Memory B cell (primary cell): ENCODE measurements around the gene ST6GALNAC4.
A peak's percentile ranks its signal among the peaks of the same experiment; 100 is the strongest.
"Not testable (repeated sequence)": the region's sequence is repeated elsewhere in the genome, so short reads cannot be mapped to it uniquely, and the experiment has no call there.

Source experiments
- ATAC-seq: fragments of 150-1000 bp; cut with Tn5 transposase; 2 replicates; pipeline ENCODE4 v1.10.0; 2021; ENCODE audit warnings: low read depth, mild to moderate bottlenecking, moderate library complexity
- DNase-seq, 2 donors: peaks; one replicate each; pipeline ENCODE4 v3.0.0; 2022; ENCODE audit warnings: low spot score in 2 of 2
- H3K27ac Mint-ChIP-seq: one replicate; pipeline ENCODE4 v1.8.0; 2022; ENCODE audit warnings: mild to moderate bottlenecking, moderate library complexity, mixed read lengths
- H3K27me3 Mint-ChIP-seq: one replicate; pipeline ENCODE4 v1.8.0; 2022; ENCODE audit warnings: mixed read lengths
- H3K36me3 Mint-ChIP-seq: one replicate; pipeline ENCODE4 v1.8.0; 2022; ENCODE audit warnings: mild to moderate bottlenecking, mixed read lengths
- H3K4me1 Mint-ChIP-seq: one replicate; pipeline ENCODE4 v1.8.0; 2022; ENCODE audit warnings: mixed read lengths
- H3K4me3 Mint-ChIP-seq: one replicate; pipeline ENCODE4 v1.8.0; 2022; ENCODE audit warnings: mild to moderate bottlenecking, moderate library complexity, mixed read lengths
- H3K9me3 Mint-ChIP-seq: one replicate; pipeline ENCODE4 v1.8.0; 2022; ENCODE audit warnings: mixed read lengths

The ST6GALNAC4 gene

DNA sequence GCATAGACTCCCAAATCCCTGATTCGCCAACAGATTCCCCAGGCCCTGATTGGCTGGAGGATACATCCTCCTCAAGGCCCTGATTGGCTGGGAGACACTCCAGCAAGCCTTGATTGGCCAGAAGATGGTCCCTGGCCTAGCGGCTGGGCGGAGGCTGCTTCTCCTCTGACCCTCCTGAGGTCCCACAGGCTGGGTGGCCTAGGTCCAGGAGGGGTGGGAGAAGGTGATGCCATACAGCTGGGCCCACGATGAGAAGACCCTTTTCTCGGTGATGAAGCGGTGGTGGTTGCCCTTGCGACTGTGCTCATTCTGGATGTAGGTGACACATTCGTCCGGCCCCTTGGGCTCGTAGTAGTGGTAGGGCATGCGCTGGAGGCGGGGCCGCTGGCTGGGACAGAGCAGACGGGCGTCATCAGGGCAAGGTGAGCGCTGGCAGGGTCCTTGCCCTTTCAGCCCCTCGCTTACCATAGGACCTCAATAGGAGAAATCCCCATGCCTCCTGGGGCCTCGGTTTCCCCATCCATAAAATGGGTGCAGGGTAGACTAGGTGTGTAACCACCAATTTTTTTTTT is 30.4 kb downstream of the ST6GALNAC4 start:
- peaks cover 22% of the 10 kb centered on the region for H3K36me3 Mint-ChIP-seq
- H3K4me1 Mint-ChIP-seq, result peaks cover 18% of the 10 kb centered on the region
- no peaks in the 10 kb centered on the region for H3K27me3 Mint-ChIP-seq
- no peak overlapping the region for H3K27ac Mint-ChIP-seq
- H3K9me3 Mint-ChIP-seq, result no peaks in the 10 kb centered on the region
- ATAC-seq (no peak), DNase-seq (no peak)
- H3K4me3 Mint-ChIP-seq, result no peak overlapping the region

DNA sequence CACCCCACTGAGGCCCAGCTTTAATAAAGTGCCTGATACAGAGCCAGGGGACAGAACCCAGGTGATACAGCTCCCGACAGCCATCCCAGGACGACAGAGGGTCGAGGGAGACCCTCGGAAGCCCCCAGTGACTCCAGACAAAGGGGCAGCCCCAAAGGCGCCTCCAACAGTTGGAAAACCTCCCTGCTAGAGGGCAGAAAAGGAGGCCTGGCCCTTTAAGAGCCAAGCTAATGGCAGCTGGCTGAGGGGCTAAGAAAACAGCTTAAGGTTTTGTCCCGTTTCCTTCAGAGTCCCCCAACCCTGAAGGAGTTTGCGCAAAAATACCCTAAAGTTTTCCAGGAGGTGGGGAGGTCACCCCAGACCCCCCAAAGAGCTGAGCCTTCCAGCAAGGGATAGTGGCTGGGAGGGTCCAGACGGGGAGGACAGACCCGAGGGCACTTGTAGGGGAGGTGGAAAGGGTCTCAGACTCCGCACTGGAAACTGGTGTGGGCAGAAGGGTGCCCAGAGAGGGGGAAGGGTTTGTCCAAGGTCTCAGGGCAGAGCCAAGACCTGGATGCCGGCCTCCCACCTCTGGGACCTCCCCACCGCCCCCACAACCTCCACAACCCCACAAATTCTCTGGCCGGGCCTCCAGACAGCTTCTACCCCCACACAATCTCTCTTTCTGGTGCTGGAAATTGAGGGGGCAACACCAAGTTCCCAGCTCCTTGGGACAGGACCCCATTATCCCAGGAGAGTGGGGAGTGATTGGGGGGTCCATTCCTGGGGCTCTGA is 31.1 kb downstream of the ST6GALNAC4 start:
- Mint-ChIP-seq H3K27ac (peak overlapping the region; percentile 58), H3K27me3 (no peaks in the 10 kb centered on the region), H3K9me3 (no peaks in the 10 kb centered on the region), H3K36me3 (peaks cover 19% of the 10 kb centered on the region), H3K4me3 (no peak overlapping the region), H3K4me1 (peaks cover 16% of the 10 kb centered on the region)
- no peak for DNase-seq
- ATAC-seq, result no peak

DNA sequence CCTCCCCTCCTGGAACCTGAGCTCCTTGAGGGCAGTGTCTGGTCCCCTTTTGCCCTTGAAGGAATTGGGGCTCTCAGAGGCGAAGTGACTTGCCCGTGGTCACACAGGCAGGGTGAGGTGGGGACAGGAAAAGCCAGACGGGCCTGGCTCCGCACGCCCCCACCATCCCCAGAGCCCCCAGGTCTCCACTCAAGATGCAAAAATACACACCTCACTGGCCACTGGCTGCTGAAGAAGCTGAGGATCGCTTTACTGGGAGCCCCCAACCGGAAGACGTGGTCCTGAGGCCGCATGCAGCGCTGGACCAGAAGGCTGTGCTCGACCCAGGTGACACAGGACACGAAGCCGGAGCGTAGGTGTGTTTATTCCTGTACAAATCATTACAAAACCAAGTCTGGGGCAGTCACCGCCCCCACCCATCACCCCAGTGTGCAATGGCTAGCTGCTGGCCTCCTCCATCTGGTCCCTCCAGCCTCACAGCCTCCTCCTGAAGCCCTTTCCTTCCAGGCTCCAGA is 31.8 kb downstream of the ST6GALNAC4 start:
- no peaks in the 10 kb centered on the region for H3K9me3 Mint-ChIP-seq

DNA sequence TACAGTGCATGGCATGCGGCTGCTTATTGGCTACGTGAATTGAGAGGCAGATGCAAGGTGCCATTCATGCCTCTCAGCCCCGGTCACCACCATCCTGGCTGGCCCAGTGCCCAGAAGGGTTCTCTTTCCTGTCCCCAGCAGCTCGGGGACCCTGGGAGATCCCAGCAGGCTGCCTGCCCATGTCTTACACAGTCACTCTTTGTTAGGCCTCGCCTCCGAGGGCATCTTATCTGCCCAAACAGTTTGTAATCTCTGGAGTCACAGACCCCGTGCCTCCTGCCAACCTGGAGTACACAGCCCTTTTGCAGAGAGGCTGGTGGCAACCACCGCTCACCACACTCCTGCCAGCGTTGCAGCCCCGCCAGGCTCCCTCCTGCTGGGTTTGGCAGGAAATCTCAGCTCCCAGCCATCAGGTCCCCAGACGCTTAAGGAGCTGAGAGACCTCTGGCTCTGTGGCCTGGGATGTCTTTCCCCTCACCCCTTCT is 32.4 kb downstream of the ST6GALNAC4 start:
- H3K9me3 Mint-ChIP-seq, result no peaks in the 10 kb centered on the region
- H3K36me3 Mint-ChIP-seq, result peaks cover 13% of the 10 kb centered on the region

More for the DNA sequence above, 31.8 kb downstream of the ST6GALNAC4 start:
- Mint-ChIP-seq H3K27me3 (no peaks in the 10 kb centered on the region), H3K4me1 (peaks cover 16% of the 10 kb centered on the region), H3K36me3 (peaks cover 15% of the 10 kb centered on the region), H3K27ac (peak overlapping the region; percentile 58), H3K4me3 (no peak overlapping the region)
- DNase-seq, result no peak
- ATAC-seq, result no peak

DNA sequence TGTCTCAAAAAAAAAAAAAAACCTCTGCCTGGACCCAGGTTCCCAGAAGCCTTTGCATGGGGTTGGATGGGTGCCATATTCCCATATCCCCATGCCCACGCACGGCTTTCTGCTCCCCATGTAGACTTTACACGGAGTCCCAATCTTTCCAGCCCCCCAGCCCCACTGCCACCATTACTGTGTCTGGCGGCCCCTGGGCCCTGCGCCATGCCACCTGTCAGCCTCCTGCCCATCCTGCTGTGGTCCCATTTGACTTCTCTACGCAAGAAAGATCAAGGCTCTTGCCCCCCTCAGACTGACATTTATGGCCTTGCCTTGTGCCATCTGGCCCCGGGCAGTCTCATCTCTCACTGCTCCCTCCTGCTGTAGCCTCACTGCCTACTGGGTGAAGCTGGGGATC is 32.9 kb downstream of the ST6GALNAC4 start:
- H3K4me1 Mint-ChIP-seq, result peaks cover 18% of the 10 kb centered on the region
- H3K4me3 Mint-ChIP-seq, result no peak overlapping the region
- no peaks in the 10 kb centered on the region for H3K9me3 Mint-ChIP-seq
- no peak for DNase-seq
- no peaks in the 10 kb centered on the region for H3K27me3 Mint-ChIP-seq
- H3K36me3 Mint-ChIP-seq, result peaks cover 13% of the 10 kb centered on the region
- H3K27ac Mint-ChIP-seq, result no peak overlapping the region
- no peak for ATAC-seq

More for the DNA sequence above, 32.4 kb downstream of the ST6GALNAC4 start:
- Mint-ChIP-seq H3K4me3 (no peak overlapping the region), H3K27ac (no peak overlapping the region), H3K27me3 (no peaks in the 10 kb centered on the region), H3K4me1 (peaks cover 16% of the 10 kb centered on the region)
- DNase-seq (no peak), ATAC-seq (no peak)

DNA sequence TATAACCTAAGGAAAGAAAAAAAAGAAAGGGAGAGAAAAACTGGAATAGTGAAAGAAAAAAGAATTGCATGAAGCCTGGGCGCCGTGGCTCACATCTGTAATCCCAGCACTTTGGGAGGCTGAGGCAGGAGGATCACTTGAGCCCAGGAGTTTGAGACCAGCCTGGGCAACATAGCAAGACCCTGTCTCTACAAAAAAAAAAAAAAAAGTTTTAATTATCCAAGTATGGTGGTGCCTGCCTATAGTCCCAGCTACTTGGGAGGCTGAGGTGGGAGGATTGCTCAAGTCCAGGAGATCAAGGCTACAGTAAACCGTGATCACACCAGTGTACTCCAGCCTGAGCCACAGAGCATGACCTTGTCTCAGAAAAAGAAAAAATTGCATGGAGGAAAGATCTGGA is 35.1 kb downstream of the ST6GALNAC4 start:
- not testable (repeated sequence) for DNase-seq, H3K27ac Mint-ChIP-seq, ATAC-seq, H3K9me3 Mint-ChIP-seq, H3K36me3 Mint-ChIP-seq, H3K27me3 Mint-ChIP-seq, H3K4me3 Mint-ChIP-seq
- H3K4me1 Mint-ChIP-seq, result peaks cover 25% of the 10 kb centered on the region

DNA sequence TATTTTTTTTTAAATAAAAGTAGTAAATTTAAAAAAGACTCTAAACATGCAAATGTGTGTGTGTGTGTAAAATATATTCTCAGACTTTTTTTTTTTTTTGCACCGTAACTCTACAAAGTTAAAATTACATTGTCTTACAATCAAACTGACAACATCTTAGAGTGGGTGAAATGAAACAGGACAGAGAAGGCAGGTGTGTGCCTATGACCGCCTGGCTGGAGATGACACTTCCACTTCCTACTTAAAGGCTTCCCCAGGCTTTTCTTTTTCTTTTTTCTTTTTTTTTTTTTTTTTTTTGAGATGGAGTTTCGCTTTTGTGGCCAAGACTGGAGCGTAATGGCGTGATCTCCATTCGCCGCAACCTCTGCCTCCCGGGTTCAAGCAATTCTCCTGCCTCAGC is 36.7 kb downstream of the ST6GALNAC4 start:
- Mint-ChIP-seq H3K36me3 (peaks cover 2% of the 10 kb centered on the region), H3K4me1 (peaks cover 27% of the 10 kb centered on the region), H3K27me3 (peaks cover 5% of the 10 kb centered on the region), H3K27ac (no peak overlapping the region), H3K4me3 (no peak overlapping the region), H3K9me3 (no peaks in the 10 kb centered on the region)
- DNase-seq (no peak), ATAC-seq (peak; percentile 80)

DNA sequence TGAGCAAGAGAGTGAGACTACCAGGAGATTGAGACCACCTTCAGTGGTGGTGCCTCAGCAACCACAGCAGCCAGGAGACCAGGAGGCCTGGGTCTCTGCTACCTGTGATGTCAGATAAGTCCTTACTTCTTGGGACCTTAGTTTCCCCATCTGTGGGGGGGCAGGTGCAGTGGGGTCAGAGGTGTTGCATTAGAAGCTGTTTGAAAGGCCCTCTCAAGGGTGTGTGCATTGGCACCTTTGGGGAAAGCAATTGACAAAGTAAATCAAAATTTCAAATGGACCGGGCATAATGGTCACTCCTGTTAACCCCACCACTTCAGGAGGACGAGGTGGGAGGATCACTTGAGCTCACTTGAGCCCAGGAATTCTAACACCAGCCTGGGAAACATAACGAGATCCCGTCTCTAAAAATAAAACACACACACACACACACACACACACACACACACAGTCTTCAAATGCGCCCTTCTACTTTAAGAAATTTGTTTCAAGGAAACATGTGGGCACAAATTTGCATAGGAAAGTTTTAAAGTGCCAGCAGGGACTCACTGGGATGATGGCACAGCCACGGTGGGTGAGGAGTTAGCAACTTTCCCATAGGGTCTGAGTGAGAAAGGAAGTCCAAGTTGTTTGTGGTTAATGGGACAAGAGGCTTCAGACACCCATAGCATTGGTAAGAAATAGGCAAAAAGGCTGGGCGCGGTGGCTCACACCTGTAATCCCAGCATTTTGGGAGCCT is 38.0 kb downstream of the ST6GALNAC4 start:
- Mint-ChIP-seq H3K9me3 (no peaks in the 10 kb centered on the region), H3K27me3 (peaks cover 5% of the 10 kb centered on the region), H3K4me1 (peaks cover 21% of the 10 kb centered on the region), H3K27ac (no peak overlapping the region), H3K36me3 (peaks cover 2% of the 10 kb centered on the region), H3K4me3 (no peak overlapping the region)
- DNase-seq (no peak), ATAC-seq (no peak)

DNA sequence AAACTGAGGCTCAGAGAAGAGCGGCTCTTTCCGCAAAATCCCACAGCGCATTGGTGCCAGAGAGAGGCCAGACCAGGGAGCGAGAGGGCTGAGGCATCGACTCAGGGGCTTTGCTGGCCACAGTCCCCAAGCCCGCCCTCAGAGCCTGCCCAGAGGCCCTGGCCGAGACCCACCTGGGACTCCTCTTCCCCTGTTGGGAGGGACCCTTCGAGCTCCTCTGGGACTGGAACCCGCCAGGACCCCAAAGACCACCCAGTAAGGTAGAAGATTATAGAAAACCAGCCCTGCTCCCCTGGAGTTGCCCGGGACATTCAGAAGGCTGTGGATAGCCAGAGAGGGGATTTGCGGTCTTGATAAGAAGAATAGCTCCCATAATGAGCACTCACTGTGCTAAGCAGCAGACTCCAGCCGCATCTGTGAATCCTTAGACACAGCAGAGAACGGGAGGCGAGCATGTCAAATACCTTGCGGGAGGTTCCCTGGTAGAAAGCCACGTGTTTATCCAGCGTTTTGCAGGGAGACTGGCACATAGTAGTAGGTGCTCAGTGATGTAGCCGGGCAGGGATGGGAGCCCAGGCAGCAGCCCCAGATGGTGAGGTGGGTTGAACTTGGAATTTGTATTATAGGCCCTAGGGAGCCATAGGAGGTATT is 38.7 kb downstream of the ST6GALNAC4 start:
- Mint-ChIP-seq H3K4me3 (peak overlapping the region; percentile 59), H3K9me3 (no peaks in the 10 kb centered on the region), H3K4me1 (peaks cover 21% of the 10 kb centered on the region), H3K27me3 (peaks cover 5% of the 10 kb centered on the region), H3K36me3 (peaks cover 2% of the 10 kb centered on the region), H3K27ac (no peak overlapping the region)
- no peak for DNase-seq
- no peak for ATAC-seq

DNA sequence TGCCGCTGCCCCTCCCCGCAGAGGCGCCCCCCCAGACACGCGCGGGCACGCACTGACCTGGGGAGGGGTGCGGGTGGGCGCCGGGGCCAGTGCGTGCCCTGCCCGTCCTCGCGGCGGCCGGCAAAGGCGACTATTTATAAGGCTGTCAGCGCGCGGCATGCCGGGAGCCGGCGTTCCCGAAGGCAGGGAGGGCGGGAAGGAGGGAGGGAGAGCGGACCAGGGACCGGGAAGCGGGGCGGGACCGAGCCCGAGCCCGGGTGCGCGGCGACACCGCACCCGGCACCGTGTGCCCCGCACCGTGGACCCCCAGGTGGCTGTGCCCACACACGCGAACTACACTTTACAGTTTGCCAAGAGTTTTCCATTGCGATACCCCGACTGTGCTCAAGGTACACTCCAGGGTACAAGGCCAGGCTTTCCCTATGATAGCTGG is 39.3 kb downstream of the ST6GALNAC4 start, which contains the start of gene AK1:
AK1 (minus strand) TSS at position 110 of the 433 bp plus-strand sequence. CDS start 3,058 bp downstream, outside the sequence.
- peak within 1 kb of the TSS; percentile 59 for H3K4me3 Mint-ChIP-seq
- no peak within 1 kb of the TSS for H3K27ac Mint-ChIP-seq
- peaks cover 20% of the 10 kb centered on the region for H3K4me1 Mint-ChIP-seq
- ATAC-seq (no peak), DNase-seq (no peak)
- H3K36me3 Mint-ChIP-seq, result peaks cover 2% of the 10 kb centered on the region
- no peaks in the 10 kb centered on the region for H3K9me3 Mint-ChIP-seq
- H3K27me3 Mint-ChIP-seq, result peaks cover 5% of the 10 kb centered on the region

DNA sequence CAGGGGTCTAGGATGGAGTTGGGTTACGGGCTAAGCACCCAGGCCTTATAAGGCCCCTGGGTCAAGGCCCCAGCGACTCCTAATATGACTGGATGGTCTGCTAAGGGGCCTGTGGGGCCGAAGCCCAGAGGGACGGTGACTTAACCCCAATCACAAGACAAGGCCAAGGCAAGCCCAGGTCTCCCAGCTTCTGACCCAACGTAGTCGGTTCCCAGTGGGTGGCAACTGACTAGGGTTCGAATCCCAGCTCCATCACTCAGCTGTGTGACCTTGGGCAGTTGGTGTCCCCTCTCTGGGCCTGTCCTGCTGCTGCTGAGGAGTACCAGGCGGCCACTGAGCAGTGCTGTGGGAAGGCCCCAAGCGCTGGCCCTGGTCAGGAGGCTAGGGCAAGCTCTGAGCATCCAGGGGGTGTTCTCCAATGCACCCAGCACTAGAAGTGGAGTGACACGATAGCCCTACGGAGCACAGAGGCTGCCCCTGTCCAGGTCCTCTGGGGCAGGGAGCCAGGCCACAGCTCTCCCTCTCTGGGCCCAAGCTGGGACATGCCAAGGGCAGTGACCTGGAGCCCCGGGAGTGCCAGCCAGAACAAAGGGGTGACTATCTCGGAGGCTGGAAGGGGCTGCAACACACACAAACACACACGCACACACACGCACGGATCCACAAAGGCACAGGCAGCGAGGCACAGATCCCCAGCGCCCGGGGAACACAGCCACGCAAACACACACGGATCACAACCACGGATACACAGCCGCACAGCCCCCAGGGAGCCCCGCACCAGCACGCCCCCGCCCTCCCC is 39.9 kb downstream of the ST6GALNAC4 start:
- Mint-ChIP-seq H3K36me3 (no peaks in the 10 kb centered on the region), H3K9me3 (no peaks in the 10 kb centered on the region), H3K27me3 (peaks cover 5% of the 10 kb centered on the region), H3K4me1 (peaks cover 16% of the 10 kb centered on the region), H3K4me3 (peak overlapping the region; percentile 49), H3K27ac (no peak overlapping the region)
- DNase-seq, result no peak
- ATAC-seq, result no peak

DNA sequence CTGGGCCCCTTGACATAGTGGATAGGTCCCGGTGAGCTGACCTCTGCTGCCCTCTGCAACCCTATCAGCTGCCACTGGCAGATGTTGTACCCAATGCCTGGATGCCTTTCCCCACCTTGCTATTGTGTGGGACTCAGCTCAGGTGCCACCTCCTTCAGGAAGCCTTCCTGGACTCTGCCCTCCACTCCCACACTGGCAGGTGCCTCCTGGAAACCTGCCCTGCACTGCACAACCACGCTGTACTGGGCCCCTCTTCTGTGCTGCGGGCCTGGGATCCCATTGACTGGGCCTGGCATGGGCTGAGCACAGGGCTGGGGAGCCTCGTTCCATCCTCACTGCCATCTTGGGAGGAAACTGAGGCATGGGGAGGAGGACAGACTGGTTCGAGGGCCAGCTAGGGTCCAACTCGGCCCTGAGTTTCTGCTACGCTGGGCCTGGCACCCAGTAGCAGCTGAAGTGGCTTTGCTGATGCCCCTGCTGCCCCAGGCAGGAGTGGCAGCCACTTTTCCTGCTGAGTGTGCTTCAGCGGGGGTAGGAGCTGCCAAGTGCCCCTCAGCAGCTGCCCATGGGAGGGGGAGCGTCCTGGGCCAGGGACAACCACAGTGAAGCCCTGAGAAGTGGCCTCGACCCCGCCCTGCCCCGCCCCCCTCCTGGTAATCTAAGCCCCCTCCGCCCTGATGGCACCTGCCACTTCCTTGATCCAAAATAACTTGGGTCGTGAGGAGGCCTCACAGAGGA is 40.6 kb downstream of the ST6GALNAC4 start:
- no peak overlapping the region for H3K4me3 Mint-ChIP-seq
- H3K36me3 Mint-ChIP-seq, result no peaks in the 10 kb centered on the region
- no peak overlapping the region for H3K27ac Mint-ChIP-seq
- H3K9me3 Mint-ChIP-seq, result no peaks in the 10 kb centered on the region
- DNase-seq (no peak), ATAC-seq (no peak)
- peaks cover 5% of the 10 kb centered on the region for H3K27me3 Mint-ChIP-seq
- H3K4me1 Mint-ChIP-seq, result peaks cover 16% of the 10 kb centered on the region
